Endothelial cell of umbilical vein (primary cell): ENCODE measurements around the gene ADAMTS6.

Experiments
- EZH2 ChIP-seq: IDR thresholded peaks from 2 replicates; pipeline ENCODE4 v1.6.1; 2012; ENCODE audit warnings: borderline replicate concordance, low read depth, mild to moderate bottlenecking, moderate library complexity, low read length, inconsistent platforms; ENCODE audit not compliant: severe bottlenecking
- FOS ChIP-seq: IDR thresholded peaks from 2 replicates; pipeline ENCODE4 v1.6.1; 2011; ENCODE audit warnings: mild to moderate bottlenecking, low read length, moderate library complexity, borderline replicate concordance; ENCODE audit not compliant: insufficient read depth
- POLR2A ChIP-seq: IDR thresholded peaks from 2 replicates; pipeline ENCODE4 v1.6.1; 2012; ENCODE audit warnings: low read depth, mild to moderate bottlenecking, control low read depth, low read length
- POLR2AphosphoS5 ChIP-seq: IDR thresholded peaks from 2 replicates; pipeline ENCODE4 v1.6.1; 2012; ENCODE audit warnings: low read depth, mild to moderate bottlenecking, control low read depth, low read length, moderate library complexity; ENCODE audit not compliant: insufficient read depth
- TF ChIP-seq, protein P1 (sequence below), 2 donors: IDR thresholded peaks; 1 replicate in 1 of 2; 2 replicates in 1 of 2; pipeline ENCODE4 v1.5.1; 2011; ENCODE audit warnings: low read length in 2 of 2, mild to moderate bottlenecking in 2 of 2, moderate library complexity in 2 of 2, control low read depth in 1 of 2, inconsistent platforms in 1 of 2, low read depth in 1 of 2; ENCODE audit not compliant: insufficient read depth in 1 of 2; ENCODE audit errors: extremely low read depth in 1 of 2

DNA sequence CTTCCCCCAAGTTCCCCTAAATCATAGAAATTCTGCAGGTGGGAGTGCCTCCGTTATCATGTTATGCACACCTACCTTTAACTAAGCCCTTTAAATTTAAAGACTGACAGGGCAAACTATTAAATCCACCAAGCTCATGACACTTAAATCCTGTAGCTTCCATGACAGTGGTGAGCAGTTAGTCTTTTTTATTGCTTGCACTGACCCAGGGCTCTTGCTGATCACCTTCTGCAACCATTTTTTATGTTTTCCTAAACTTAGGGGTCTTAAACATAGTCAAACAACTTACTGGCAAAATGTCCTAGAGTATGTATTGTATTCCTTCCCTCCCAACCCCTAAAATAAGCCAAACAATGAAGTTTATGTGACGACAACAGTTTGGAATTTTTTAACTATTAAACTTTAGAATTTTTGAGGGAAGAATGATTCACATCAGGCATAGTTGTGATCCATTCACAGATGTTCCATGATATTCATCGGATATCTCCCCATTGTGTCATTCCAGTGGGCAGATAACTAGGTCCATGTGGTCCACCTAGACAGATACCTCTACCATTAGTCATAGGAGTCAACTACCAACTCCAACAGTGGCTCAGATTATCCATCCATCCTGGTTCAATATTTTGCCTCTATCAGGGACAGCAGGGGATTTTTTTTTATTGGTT, 283.1 kb downstream of the ADAMTS6 start:
- TF ChIP-seq, protein P1, sequence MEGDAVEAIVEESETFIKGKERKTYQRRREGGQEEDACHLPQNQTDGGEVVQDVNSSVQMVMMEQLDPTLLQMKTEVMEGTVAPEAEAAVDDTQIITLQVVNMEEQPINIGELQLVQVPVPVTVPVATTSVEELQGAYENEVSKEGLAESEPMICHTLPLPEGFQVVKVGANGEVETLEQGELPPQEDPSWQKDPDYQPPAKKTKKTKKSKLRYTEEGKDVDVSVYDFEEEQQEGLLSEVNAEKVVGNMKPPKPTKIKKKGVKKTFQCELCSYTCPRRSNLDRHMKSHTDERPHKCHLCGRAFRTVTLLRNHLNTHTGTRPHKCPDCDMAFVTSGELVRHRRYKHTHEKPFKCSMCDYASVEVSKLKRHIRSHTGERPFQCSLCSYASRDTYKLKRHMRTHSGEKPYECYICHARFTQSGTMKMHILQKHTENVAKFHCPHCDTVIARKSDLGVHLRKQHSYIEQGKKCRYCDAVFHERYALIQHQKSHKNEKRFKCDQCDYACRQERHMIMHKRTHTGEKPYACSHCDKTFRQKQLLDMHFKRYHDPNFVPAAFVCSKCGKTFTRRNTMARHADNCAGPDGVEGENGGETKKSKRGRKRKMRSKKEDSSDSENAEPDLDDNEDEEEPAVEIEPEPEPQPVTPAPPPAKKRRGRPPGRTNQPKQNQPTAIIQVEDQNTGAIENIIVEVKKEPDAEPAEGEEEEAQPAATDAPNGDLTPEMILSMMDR (IDR thresholded peaks at IDR 0.05; ENCODE audit: extremely low read depth in 1 of 2, insufficient read depth in 1 of 2, low read depth in 1 of 2, low read length in 2 of 2), result no peak
- TF ChIP-seq POLR2A (peak; percentile 43), EZH2 (no peak), POLR2AphosphoS5 (peak; percentile 85), FOS (peak; percentile 98)
